GM21717 (cell line): ENCODE data around the gene PPIE.
"Not testable (repeated sequence)": the region's sequence is repeated elsewhere in the genome, so short reads cannot be mapped to it uniquely, and the experiment has no call there.

Experiments used
- ATAC-seq: cut with Tn5 transposase; IDR thresholded peaks from one replicate; pipeline ENCODE4 v1.9.1; 2021; ENCODE audit warnings: mild to moderate bottlenecking, moderate library complexity; ENCODE audit not compliant: unreplicated experiment

PPIE gene

DNA sequence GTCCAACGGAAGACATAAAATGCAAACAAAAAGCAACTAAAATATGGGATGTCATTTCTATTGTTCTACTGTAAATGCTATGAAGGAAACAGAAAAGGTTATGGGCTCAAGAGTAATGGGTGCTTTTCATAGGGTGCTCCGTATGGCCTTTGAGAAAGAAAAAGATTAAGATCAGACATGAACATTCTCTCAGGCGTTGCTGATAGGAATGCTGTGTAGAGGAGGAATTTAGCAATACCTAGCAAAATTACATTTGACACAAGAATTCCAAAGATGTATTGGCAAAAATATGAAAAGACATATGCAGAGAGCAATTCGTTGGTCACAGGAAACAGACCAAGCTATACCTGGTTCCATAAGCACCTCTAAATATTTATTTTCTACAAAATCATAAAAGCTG lies 38.2 kb downstream of the PPIE start:
- ATAC-seq, result no peak

- no peak for ATAC-seq
These were observed 38.6 kb downstream of the PPIE start for GRCh38 chr1:39777306-39777705.

GRCh38 chr1:39777896-39778295 lies 39.2 kb downstream of the PPIE start:
- not testable (repeated sequence) for ATAC-seq

DNA sequence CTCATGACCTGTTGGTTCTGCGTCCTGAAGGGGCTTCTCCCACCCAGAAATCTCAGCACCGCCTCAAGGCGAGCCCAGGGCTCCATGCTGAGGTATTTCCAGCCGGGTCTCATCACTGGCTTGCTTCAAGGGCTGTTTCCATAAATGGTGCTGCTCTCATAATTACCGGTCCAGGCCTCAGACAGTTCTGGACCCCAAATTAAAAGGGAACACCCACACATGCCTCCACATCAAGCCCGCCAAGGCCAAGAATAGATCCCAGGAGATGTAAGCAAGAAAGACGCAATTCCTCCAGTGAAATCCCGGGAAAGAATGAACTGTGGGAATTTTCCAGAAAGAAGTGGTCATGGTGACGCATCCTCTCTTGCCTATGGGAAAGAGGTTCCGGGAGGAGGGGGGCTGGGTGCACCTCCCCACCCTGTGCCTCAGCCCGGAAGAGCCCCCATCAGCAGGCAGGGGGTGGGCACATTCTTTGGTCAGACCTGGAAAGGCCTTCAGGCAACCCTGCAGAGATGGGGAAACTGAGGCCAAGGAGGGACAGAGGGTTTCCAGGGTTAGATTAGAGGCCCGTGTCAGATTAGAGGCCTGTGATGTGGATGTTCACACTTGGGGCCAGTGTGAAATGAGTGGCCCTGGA lies 39.9 kb downstream of the PPIE start:
- not testable (repeated sequence) for ATAC-seq

GRCh38 chr1:39779137-39779536 lies 40.5 kb downstream of the PPIE start:
- ATAC-seq, result no peak

GRCh38 chr1:39779821-39780220 lies 41.1 kb downstream of the PPIE start:
- no peak for ATAC-seq

DNA sequence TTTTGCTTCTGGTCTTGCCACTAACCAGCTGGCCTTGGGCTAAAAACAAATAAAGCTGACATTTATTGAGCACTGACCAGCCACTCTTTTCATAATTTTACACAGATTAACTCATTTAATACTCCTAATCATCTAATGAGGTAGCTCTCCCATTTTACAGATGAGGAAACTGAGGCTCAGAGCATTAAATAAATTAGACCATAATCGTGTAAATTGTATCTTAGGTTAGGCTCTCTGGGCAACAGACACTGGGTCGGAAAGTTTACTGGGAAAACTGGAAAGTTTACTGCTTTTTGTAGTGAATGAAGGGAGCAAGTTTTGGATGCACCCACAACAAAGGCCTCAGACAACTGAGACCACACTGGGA lies 42.6 kb downstream of the PPIE start:
- ATAC-seq, result no peak

GRCh38 chr1:39782103-39782502 lies 43.4 kb downstream of the PPIE start:
- no peak for ATAC-seq

DNA sequence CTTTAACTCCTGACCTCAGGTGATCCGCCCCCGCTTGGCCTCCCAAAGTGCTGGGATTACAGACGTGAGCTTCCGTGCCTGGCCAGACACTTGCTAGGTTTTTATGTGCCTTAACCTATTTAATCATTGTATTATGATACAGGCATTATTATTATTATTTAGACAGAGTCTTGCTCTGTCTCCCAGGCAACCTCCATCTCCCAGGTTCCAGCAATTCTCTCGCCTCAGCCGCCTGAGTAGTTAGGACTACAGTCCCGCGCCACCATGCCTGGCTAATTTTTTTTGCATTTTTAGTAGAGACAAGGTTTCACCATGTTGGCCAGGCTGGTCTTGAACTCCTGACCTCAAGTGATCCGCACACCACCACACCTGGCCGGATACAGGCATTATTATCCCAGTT lies 44.0 kb downstream of the PPIE start:
- ATAC-seq, result not testable (repeated sequence)

- ATAC-seq, result not testable (repeated sequence)
These were observed 47.8 kb downstream of the PPIE start for GRCh38 chr1:39786303-39787107.

DNA sequence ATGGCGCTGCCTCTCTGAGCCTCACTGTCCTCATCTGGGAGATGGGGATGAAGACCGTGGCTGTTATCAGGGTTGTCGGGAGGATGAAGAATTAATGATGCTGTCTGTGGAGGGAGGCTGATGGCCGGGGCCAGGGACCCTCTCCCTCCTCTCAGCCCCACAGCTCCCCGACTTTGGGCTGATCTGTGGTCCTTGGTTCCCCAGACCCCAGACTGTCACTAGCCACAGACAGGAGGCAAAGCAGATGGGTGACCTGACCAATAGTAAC lies 48.4 kb downstream of the PPIE start:
- not testable (repeated sequence) for ATAC-seq

GRCh38 chr1:39787468-39787867 lies 48.8 kb downstream of the PPIE start:
- no peak for ATAC-seq

DNA sequence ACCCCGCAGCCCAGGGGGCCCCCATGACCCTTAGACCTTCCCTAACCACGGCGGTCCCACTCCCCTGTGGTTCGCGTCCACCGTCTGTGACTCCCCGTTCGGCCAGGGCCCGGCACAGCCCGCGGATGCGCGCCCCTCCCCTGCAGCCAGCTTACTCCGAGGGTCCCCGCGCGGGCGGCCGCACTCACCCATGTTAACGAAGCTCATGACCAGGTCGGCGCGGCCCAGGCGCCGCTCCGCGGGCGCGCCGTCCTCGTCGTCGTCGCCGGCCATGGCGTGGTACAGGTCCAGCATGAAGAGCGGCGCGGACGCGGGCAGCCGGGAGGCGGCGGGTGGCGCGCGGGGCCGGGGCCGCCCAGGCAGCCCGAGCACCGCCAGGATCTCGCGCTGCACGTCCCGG lies 49.3 kb downstream of the PPIE start:
- ATAC-seq, result not testable (repeated sequence)

DNA sequence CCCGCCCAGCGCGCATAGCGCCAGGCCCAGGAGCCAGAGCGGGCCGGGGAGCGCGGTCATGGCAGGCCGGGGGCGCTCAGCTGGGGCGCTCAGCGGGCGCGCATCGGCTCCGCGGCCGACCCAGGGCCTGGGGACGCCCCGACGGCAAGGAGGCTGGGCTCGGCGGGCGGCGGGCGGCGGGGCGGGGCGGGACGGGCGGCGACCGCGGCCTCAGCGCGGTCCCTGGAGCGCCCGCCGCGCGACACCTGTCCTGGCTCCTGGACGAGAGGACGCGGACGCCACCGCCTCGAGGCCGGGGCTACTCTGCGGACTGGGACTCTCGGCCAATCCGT lies 49.7 kb downstream of the PPIE start:
- no peak for ATAC-seq

DNA sequence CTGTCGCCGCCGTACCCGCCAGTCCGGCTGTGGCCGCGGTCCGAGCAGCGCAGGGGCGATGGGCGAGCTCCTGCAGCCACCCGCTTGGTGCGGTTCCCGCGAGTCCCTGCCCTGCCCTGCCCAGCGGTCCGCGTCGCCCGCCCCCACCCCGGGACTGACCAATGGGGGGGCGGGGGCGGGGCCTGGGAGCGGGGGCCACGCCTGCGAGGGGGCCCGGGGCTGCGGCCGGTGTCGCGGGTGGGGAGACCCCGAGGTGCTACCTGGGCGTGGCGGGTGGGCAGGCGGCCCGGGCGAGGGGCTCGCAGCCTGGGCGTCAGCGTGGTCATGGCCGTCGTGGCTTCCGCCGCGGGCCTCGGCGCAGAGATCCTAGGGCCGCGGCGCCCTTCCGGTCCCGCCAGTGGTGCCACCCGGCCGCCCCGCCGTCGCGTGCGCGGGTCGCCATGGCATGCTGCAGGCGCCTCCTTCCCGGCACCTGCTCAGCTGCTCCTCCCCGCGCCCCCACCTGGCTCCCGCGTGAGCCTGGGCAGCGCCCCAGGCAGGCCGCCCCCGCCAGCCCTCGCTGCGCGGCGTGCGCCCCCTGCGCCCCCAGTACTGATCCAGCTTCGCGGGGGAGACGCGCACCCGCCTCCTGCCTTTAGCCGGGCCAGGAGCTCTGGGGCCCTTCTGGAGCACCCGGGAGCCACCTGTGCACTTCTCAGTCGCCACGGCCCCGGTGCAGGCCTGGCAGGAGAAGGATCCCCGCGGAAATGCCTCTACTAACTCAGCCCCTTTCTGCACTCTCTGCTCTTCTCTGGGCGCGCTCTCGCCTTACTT lies 50.3 kb downstream of the PPIE start, which contains the start of gene BMP8B:
TSS of gene BMP8B (minus strand) at position 108 of the 813 bp plus-strand sequence. CDS start 380 bp downstream, outside the sequence.
- ATAC-seq, result no peak

DNA sequence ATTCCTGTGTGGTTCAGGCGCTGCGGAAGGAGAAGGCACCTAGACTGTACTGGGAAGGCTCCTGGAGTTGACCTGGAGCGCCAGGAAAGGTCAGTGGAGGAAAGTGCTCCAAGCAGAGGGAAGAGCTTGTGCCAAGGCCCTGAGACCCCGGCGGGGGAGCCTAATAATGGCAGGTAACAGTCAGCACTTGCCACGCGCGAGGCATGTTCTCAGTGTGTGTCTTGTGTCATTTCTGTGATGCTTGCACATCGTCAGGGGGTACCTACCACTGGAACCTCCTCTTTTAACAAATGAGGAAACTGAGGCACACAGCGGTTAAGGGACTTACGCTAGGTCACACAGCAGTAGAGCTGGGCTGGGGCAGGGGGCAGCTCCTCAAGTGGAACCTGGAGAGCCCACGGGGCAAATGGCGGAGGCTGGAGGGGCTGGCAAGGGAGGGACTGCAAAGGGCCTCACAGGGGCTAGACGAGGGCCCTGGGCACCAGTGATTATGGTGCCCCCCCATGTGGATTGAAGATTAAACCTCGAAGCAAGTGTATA lies 51.0 kb downstream of the PPIE start:
- ATAC-seq, result no peak

DNA sequence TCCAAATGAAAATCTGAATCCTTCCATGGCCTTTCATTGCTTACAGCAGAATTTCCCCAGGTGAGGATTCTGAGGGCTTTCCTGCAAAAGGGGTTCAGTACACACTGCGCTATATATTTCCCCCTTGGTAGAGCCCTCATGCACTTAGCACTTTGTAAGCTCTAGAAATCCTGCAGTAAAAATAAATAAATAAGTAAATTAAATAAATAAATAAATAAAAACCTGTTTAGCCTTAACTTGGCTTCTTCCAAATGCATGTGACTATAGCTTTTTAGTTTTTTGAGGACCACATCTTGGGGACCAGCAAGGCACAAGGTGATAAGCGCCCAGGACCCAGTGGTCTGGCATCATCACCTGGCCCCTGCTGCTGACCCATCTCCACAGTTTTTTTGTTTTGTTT lies 53.2 kb downstream of the PPIE start:
- ATAC-seq, result no peak

GRCh38 chr1:39795651-39796050 lies 57.0 kb downstream of the PPIE start:
- ATAC-seq, result no peak

- ATAC-seq, result peak; percentile 93
These were observed 60.4 kb downstream of the PPIE start for GRCh38 chr1:39798859-39799769.

- peak; percentile 53 for ATAC-seq
These were observed 61.2 kb downstream of the PPIE start for GRCh38 chr1:39799770-39800470.
